ENCODE data around the gene CACTIN. TPM values are rescaled to one million over a fixed set of nuclear protein-coding genes. Genes with fewer than 3 reads are reported as not detected.

CACTIN gene
- total RNA-seq, 1 experiment from 2014 or later: 33.2 TPM

DNA sequence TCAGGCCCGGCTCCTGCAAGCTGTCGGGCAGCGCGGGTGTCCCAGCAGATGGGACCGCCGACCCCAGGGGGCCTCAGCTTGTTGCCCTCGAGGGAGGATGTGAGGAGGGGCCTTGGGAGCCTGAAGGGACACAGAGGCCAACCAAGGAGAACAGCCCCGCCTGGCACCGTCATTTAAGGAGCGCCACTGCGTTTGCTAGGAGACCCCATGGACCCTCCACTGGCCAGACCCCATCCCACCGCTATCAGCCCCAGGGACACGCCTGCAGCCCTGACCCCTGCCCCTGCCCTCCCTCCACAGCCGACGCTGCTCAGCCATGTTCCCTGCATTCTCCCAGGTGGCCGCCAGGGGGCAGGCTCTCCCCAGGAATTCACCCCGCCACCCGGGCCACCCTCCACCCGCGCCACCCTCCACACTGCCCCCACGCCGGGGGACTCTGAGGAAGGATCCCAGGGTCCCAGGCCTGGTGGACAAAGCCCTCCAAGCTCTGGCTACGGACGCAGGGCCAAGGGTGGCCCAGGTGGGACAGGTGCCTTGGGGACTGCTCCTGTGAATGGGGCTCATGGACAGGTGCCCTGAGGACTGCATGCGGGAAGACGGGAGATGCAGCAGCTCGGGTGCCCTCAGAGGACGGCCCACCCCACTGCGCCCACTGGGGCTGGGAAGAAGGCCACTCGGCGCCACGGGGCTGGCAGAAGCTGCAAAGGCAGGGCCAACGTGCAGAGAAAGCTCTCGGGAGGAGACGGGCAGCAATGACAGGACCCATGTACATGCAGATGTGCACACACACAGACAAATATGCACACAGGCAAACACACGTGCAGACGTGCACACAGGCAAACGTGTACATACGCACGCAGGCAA is 39.3 kb upstream of the CACTIN start:
- H3K79me2 ChIP-seq (ENCODE audit: insufficient read depth, low read length): no peaks in the 10 kb centered on the region
- no peaks in the 10 kb centered on the region for H3K27me3 ChIP-seq (ENCODE audit: insufficient read depth, low read length)
- no peaks in the 10 kb centered on the region for H3K9me2 ChIP-seq (ENCODE audit: insufficient read depth)
- peaks cover 9% of the 10 kb centered on the region in 2 experiments; a peak in 3 of 4 replicates for H3K36me3 ChIP-seq (ENCODE audit: control insufficient read depth in 1 of 2, insufficient read depth in 2 of 2, low read length in 2 of 2)
- no TSS peak for BruUV-seq (replicated peaks)
- no peak overlapping the region for H3K9ac ChIP-seq (ENCODE audit: low read length)
- TF ChIP-seq TCF7L2 (IDR thresholded peaks at IDR 0.05; ENCODE audit: borderline replicate concordance, extremely low read depth, insufficient read depth, insufficient read length) (no peak), RAD21 (IDR thresholded peaks at IDR 0.05; ENCODE audit: low read depth) (peak; percentile 90), POLR2AphosphoS5 (IDR thresholded peaks at IDR 0.05; ENCODE audit: low read depth, low read length) (no peak), SP1 (IDR thresholded peaks at IDR 0.05; ENCODE audit: low read depth) (no peak), SRF (IDR thresholded peaks at IDR 0.05; ENCODE audit: low read depth) (no peak), JUND (IDR thresholded peaks at IDR 0.05) (no peak), YY1 (IDR thresholded peaks at IDR 0.05; ENCODE audit: extremely low read depth, insufficient replicate concordance, low read depth, low read length) (peak; percentile 38), SIN3A (IDR thresholded peaks at IDR 0.05; ENCODE audit: low read depth) (no peak), ELF1 (IDR thresholded peaks at IDR 0.05; ENCODE audit: borderline replicate concordance, low read depth) (no peak)
- TF ChIP-seq, protein P1, sequence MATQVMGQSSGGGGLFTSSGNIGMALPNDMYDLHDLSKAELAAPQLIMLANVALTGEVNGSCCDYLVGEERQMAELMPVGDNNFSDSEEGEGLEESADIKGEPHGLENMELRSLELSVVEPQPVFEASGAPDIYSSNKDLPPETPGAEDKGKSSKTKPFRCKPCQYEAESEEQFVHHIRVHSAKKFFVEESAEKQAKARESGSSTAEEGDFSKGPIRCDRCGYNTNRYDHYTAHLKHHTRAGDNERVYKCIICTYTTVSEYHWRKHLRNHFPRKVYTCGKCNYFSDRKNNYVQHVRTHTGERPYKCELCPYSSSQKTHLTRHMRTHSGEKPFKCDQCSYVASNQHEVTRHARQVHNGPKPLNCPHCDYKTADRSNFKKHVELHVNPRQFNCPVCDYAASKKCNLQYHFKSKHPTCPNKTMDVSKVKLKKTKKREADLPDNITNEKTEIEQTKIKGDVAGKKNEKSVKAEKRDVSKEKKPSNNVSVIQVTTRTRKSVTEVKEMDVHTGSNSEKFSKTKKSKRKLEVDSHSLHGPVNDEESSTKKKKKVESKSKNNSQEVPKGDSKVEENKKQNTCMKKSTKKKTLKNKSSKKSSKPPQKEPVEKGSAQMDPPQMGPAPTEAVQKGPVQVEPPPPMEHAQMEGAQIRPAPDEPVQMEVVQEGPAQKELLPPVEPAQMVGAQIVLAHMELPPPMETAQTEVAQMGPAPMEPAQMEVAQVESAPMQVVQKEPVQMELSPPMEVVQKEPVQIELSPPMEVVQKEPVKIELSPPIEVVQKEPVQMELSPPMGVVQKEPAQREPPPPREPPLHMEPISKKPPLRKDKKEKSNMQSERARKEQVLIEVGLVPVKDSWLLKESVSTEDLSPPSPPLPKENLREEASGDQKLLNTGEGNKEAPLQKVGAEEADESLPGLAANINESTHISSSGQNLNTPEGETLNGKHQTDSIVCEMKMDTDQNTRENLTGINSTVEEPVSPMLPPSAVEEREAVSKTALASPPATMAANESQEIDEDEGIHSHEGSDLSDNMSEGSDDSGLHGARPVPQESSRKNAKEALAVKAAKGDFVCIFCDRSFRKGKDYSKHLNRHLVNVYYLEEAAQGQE (IDR thresholded peaks at IDR 0.05; ENCODE audit: low read depth): no peak
- TF ChIP-seq, protein P2, sequence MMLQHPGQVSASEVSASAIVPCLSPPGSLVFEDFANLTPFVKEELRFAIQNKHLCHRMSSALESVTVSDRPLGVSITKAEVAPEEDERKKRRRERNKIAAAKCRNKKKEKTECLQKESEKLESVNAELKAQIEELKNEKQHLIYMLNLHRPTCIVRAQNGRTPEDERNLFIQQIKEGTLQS (IDR thresholded peaks at IDR 0.05): no peak
- TF ChIP-seq, protein P3, sequence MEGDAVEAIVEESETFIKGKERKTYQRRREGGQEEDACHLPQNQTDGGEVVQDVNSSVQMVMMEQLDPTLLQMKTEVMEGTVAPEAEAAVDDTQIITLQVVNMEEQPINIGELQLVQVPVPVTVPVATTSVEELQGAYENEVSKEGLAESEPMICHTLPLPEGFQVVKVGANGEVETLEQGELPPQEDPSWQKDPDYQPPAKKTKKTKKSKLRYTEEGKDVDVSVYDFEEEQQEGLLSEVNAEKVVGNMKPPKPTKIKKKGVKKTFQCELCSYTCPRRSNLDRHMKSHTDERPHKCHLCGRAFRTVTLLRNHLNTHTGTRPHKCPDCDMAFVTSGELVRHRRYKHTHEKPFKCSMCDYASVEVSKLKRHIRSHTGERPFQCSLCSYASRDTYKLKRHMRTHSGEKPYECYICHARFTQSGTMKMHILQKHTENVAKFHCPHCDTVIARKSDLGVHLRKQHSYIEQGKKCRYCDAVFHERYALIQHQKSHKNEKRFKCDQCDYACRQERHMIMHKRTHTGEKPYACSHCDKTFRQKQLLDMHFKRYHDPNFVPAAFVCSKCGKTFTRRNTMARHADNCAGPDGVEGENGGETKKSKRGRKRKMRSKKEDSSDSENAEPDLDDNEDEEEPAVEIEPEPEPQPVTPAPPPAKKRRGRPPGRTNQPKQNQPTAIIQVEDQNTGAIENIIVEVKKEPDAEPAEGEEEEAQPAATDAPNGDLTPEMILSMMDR (IDR thresholded peaks at IDR 0.05 in 2 of 3, conservative IDR thresholded peaks at IDR 0.05 in 1 of 3; ENCODE audit: borderline replicate concordance in 1 of 3, insufficient read depth in 1 of 3, low read depth in 2 of 3, low read length in 2 of 3): peak; percentile 77 to 89 (median 81)
- H3K27ac ChIP-seq (ENCODE audit: low read depth, low read length): no peak overlapping the region
- ATAC-seq (peak; percentile 90), DNase-seq (ENCODE audit: low read depth, low spot score) (no peak)
- no peaks in the 10 kb centered on the region for H3K9me3 ChIP-seq (ENCODE audit: control insufficient read depth in 1 of 2, insufficient read depth in 1 of 2, low read depth in 1 of 2, low read length in 2 of 2)
- RAD21 ChIA-PET (ENCODE audit: low non-redundant PET in 1 of 2, low total read pairs in 2 of 2, uncharacterized antibody in 2 of 2, unreplicated experiment in 2 of 2): no interaction called here
- POLR2A ChIA-PET: no interaction called here
- no peaks in the 10 kb centered on the region for H4K20me1 ChIP-seq (ENCODE audit: insufficient read depth)
- CTCF ChIA-PET: interaction anchor here (0.9 to 1.5 kb wide), 2 partner anchors 183 to 187 kb away, joined by 5 to 6 read pairs; no protein-coding TSS in a partner anchor
- intact Hi-C loops (cut with micrococcal nuclease): loop anchor here (1.0 kb wide), 1 partner anchor 183 kb away; no protein-coding TSS in a partner anchor
- H2AFZ ChIP-seq (ENCODE audit: low read depth, low read length, poor library complexity, severe bottlenecking): no peak overlapping the region
- no peak overlapping the region for H3K4me3 ChIP-seq (replicated peaks in 1 of 2; ENCODE audit: low read depth in 1 of 2, low read length in 2 of 2)
- H3K4me2 ChIP-seq (ENCODE audit: low read length): peak overlapping the region; percentile 6; the same call in 1 of the 2 replicates
- H3K4me1 ChIP-seq (ENCODE audit: control insufficient read depth in 1 of 2, insufficient read depth in 2 of 2, low read length in 2 of 2): peaks cover 0 to 8% of the 10 kb centered on the region in 2 experiments; a peak in 1 of 4 replicates
